H1 (cell line): ENCODE results near the gene COLEC12.

Experiments used
- EZH2 ChIP-seq: fragments of 200-600 bp; sonication (generic); IDR thresholded peaks from 2 replicates; pipeline ENCODE4 v1.7.1; 2012; ENCODE audit warnings: low read depth, mild to moderate bottlenecking, moderate library complexity, low read length, inconsistent platforms; ENCODE audit not compliant: severe bottlenecking
- HDAC2 ChIP-seq, 2 experiments: fragments of 300-600 bp in 1 of 2; sonication (generic) in 1 of 2; IDR thresholded peaks; 2 replicates each; pipeline ENCODE4 v1.6.1; 2011 to 2012; ENCODE audit warnings: low read depth in 2 of 2, low read length in 2 of 2, mild to moderate bottlenecking in 2 of 2, moderate library complexity in 2 of 2, borderline replicate concordance in 1 of 2, inconsistent platforms in 1 of 2
- RAD21 ChIP-seq, 2 experiments: IDR thresholded peaks in 1 of 2; conservative IDR thresholded peaks in 1 of 2; 2 replicates each; pipeline ENCODE4 v1.6.1; 2011; ENCODE audit warnings: low read depth in 2 of 2, low read length in 2 of 2, improper control_type of control experiment in 1 of 2, inconsistent platforms in 1 of 2, mild to moderate bottlenecking in 1 of 2, moderate library complexity in 1 of 2
- SRF ChIP-seq: IDR thresholded peaks from 2 replicates; pipeline ENCODE4 v1.6.1; 2011; ENCODE audit warnings: mild to moderate bottlenecking, low read depth, low read length, moderate library complexity
- TF ChIP-seq, protein P1 (sequence below), 3 experiments: IDR thresholded peaks; 1 replicate in 2 of 3; 2 replicates in 1 of 3; pipeline versions ENCODE4 v1.5.1 to v1.6.1; 2011; ENCODE audit warnings: low read length in 3 of 3, mild to moderate bottlenecking in 3 of 3, inconsistent platforms in 2 of 3, low read depth in 1 of 3, moderate library complexity in 1 of 3; ENCODE audit not compliant: insufficient read depth in 1 of 3; ENCODE audit errors: control extremely low read depth in 1 of 3

DNA sequence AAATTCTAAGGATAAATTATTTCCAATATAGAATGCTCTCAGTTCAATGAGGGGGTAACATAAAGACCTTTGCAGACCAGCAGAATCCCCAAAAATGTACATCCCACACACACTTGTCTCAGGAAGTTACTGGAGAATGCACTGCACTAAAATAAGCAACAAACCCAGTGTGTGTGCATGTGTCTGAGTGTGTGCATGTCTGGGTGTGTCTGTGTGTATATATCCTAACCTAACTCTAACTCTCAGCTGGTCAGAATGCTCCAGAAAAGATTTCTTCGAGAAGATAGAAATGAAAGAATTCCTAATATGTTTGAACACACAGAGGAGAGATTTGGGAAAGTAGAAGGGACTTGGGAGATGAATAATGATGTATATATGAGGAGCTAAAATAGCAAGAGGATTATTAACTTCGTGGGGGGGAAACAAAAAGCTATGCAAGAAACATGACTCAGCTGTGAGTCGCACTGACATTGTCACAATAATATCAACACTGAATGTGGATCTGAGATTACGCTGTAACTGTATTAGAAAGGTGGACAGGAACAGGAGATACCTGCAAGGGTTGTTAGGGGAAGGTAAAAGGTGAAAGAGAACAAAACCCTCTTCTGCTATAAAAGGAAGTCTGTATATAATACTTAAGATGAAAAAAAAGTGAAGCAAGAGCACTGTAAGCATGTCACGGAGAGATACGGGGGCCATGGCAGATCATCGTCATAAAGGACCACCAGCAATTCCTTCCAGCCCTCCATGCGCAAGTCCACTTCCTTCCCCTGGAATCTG is 11.1 kb downstream of the COLEC12 start:
- TF ChIP-seq SRF (no peak), EZH2 (no peak), RAD21 (IDR thresholded peaks at IDR 0.05 in 1 of 2, conservative IDR thresholded peaks at IDR 0.05 in 1 of 2; ENCODE audit: low read depth in 2 of 2, low read length in 2 of 2) (no peak), HDAC2 (IDR thresholded peaks at IDR 0.05; ENCODE audit: borderline replicate concordance in 1 of 2, low read depth in 2 of 2, low read length in 2 of 2) (no peak)
- TF ChIP-seq, protein P1, sequence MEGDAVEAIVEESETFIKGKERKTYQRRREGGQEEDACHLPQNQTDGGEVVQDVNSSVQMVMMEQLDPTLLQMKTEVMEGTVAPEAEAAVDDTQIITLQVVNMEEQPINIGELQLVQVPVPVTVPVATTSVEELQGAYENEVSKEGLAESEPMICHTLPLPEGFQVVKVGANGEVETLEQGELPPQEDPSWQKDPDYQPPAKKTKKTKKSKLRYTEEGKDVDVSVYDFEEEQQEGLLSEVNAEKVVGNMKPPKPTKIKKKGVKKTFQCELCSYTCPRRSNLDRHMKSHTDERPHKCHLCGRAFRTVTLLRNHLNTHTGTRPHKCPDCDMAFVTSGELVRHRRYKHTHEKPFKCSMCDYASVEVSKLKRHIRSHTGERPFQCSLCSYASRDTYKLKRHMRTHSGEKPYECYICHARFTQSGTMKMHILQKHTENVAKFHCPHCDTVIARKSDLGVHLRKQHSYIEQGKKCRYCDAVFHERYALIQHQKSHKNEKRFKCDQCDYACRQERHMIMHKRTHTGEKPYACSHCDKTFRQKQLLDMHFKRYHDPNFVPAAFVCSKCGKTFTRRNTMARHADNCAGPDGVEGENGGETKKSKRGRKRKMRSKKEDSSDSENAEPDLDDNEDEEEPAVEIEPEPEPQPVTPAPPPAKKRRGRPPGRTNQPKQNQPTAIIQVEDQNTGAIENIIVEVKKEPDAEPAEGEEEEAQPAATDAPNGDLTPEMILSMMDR (IDR thresholded peaks at IDR 0.05; ENCODE audit: control extremely low read depth in 1 of 3, insufficient read depth in 1 of 3, low read depth in 1 of 3, low read length in 3 of 3) = no peak
